GM18498 (cell line): ENCODE results near the gene CSTA.

Experiments used
- ATAC-seq: cut with Tn5 transposase; IDR thresholded peaks from one replicate; pipeline ENCODE4 v1.9.1; 2021; ENCODE audit warnings: mild to moderate bottlenecking, moderate library complexity; ENCODE audit not compliant: unreplicated experiment

The CSTA gene

GRCh38 chr3:122318620-122319019, 6.4 kb upstream of the CSTA start:
- ATAC-seq: no peak

- ATAC-seq: peak; percentile 50
Measured at GRCh38 chr3:122322095-122323075, 2.7 kb upstream of the CSTA start.

GRCh38 chr3:122325769-122326168, 721 bp downstream of the CSTA start:
- no peak for ATAC-seq

- no peak for ATAC-seq
Measured at GRCh38 chr3:122331886-122332285, 6.8 kb downstream of the CSTA start.

- ATAC-seq: no peak
Measured at GRCh38 chr3:122332551-122332950, 7.5 kb downstream of the CSTA start.

GRCh38 chr3:122342803-122343202, 17.8 kb downstream of the CSTA start:
- ATAC-seq: no peak

GRCh38 chr3:122343654-122344053, 18.6 kb downstream of the CSTA start:
- ATAC-seq: no peak

GRCh38 chr3:122349171-122349570, 24.1 kb downstream of the CSTA start:
- ATAC-seq: no peak

- no peak for ATAC-seq
Measured at GRCh38 chr3:122350814-122351418, 25.9 kb downstream of the CSTA start.

GRCh38 chr3:122351612-122352011, 26.6 kb downstream of the CSTA start:
- no peak for ATAC-seq

- no peak for ATAC-seq
Measured at GRCh38 chr3:122353215-122353614, 28.2 kb downstream of the CSTA start.

GRCh38 chr3:122353893-122354401, 28.9 kb downstream of the CSTA start:
- ATAC-seq: no peak

GRCh38 chr3:122355612-122356011, 30.6 kb downstream of the CSTA start:
- ATAC-seq: no peak

- ATAC-seq: no peak
Measured at GRCh38 chr3:122356402-122356801, 31.4 kb downstream of the CSTA start.

- ATAC-seq: no peak
Measured at GRCh38 chr3:122357828-122358702, 33.0 kb downstream of the CSTA start.

- ATAC-seq: no peak
Measured at GRCh38 chr3:122358703-122359032, 33.6 kb downstream of the CSTA start.

- ATAC-seq: no peak
Measured at GRCh38 chr3:122362026-122362425, 37.0 kb downstream of the CSTA start.

GRCh38 chr3:122364490-122364889, 39.4 kb downstream of the CSTA start:
- ATAC-seq: no peak

GRCh38 chr3:122365073-122365472, 40.0 kb downstream of the CSTA start:
- peak; percentile 29 for ATAC-seq

GRCh38 chr3:122365582-122366378, 40.7 kb downstream of the CSTA start:
- peak; percentile 58 for ATAC-seq
